Uterus (tissue), 2 donors: Measurements from ENCODE around the gene LYRM4.

Experiments
- POLR2A ChIP-seq, 2 donors: fragments of 450-650 bp; IDR thresholded peaks; one replicate each; pipeline ENCODE4 v1.6.1; 2016; ENCODE audit warnings: antibody characterized with exemption in 2 of 2, mild to moderate bottlenecking in 1 of 2, moderate library complexity in 1 of 2
- TF ChIP-seq, protein P1 (sequence below), 4 experiments: fragments of 200-600 bp in 2 of 4; fragments of 450-650 bp in 2 of 4; sonication (generic) in 2 of 4; IDR thresholded peaks; one replicate each; pipeline ENCODE4 v1.5.1; 2016 to 2019; ENCODE audit warnings: antibody characterized with exemption in 4 of 4, mild to moderate bottlenecking in 2 of 4, moderate library complexity in 1 of 4

DNA sequence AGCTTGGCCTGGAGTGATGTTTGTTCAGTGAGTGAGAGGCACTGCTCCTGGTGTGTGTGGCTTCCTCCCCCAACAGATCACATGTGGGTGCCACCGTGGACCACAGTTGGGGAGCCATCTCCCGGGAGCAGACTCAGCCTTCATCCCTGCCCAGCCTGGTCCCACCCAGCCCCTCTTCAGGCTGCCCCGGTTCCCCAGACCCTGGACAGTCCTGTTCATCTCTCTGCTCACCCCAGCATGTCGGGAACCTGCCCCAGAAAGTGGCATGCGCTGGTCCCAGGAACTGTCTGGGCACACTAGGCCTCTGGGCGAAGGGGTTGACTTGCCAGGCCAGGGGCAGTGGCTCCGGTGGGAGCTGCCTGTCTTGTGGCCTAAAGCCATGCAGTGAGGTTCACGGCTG lies 197.1 kb downstream of the LYRM4 start:
- TF ChIP-seq, protein P1, sequence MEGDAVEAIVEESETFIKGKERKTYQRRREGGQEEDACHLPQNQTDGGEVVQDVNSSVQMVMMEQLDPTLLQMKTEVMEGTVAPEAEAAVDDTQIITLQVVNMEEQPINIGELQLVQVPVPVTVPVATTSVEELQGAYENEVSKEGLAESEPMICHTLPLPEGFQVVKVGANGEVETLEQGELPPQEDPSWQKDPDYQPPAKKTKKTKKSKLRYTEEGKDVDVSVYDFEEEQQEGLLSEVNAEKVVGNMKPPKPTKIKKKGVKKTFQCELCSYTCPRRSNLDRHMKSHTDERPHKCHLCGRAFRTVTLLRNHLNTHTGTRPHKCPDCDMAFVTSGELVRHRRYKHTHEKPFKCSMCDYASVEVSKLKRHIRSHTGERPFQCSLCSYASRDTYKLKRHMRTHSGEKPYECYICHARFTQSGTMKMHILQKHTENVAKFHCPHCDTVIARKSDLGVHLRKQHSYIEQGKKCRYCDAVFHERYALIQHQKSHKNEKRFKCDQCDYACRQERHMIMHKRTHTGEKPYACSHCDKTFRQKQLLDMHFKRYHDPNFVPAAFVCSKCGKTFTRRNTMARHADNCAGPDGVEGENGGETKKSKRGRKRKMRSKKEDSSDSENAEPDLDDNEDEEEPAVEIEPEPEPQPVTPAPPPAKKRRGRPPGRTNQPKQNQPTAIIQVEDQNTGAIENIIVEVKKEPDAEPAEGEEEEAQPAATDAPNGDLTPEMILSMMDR (IDR thresholded peaks at IDR 0.05) = no peak
- TF ChIP-seq POLR2A (IDR thresholded peaks at IDR 0.05) = no peak
